Epidermal melanocyte (primary cell): ENCODE results near the gene SLC6A16.
"Not testable (repeated sequence)": the region's sequence is repeated elsewhere in the genome, so short reads cannot be mapped to it uniquely, and the experiment has no call there.

Experiments used
- DNase-seq: peaks from one replicate; pipeline ENCODE4 v3.0.0; 2011; ENCODE audit warnings: low spot score; ENCODE audit not compliant: insufficient read length

SLC6A16 gene

GRCh38 chr19:49324801-49325576 lies at the start of gene SLC6A16:
TSS of gene SLC6A16 (minus strand) at chr19:49325191. CDS start at chr19:49311347, 13,844 bp downstream.
- no peak for DNase-seq

DNA sequence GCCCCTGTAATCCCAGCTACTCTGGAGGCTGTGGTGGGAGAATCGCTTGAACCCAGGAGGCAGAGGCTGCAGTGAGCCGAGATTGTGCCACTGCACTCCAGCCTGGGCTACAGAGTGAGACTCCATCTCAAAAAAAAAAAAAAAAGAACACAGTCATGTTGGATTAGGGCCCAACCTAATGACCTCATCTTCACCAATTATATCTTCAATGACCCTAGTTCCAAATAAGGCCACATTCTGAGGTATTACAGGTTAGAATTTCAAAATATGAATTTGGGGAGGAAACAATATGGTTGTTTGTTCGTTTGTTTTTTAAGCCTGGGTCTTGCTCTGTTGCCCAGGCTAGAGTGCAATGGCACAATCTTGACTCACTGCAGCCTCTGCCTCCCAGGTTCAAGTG lies 48.2 kb upstream of the SLC6A16 start:
- DNase-seq: not testable (repeated sequence)

- DNase-seq: no peak
Measured at GRCh38 chr19:49371184-49371583, 46.2 kb upstream of the SLC6A16 start.

DNA sequence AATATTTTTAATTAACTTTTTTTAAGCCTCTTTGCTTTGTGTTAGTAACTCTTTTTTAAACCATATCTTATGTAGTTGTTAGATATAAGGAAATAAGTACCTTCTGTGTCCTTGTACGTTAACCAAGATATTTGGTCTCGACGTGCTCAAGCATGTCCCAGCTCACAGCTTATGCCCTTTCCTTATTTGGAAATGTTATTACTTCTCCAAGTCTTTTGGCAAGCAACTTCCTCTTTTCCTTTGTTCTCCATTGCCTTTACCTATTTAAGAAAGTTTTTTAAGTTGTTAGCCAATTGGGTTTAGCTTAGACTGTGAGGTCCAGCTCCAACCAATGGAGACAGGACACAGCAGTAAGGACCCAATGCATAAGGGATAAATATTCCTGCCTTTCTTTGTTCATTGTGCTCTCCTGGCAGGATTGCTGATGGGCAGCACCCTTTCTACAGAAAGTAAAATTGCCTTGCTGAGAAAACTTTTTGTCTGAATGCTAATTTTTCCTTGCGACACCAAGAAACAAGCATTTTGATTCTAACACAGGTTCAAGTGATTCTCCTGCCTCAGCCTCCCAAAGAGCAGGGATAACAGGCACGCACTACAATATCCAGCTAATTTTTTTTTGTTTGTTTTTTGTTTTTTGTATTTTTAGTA lies 43.8 kb upstream of the SLC6A16 start:
- no peak for DNase-seq

- no peak for DNase-seq
Measured at GRCh38 chr19:49366110-49366509, 41.1 kb upstream of the SLC6A16 start.

GRCh38 chr19:49364083-49364737 lies 39.2 kb upstream of the SLC6A16 start:
- no peak for DNase-seq

DNA sequence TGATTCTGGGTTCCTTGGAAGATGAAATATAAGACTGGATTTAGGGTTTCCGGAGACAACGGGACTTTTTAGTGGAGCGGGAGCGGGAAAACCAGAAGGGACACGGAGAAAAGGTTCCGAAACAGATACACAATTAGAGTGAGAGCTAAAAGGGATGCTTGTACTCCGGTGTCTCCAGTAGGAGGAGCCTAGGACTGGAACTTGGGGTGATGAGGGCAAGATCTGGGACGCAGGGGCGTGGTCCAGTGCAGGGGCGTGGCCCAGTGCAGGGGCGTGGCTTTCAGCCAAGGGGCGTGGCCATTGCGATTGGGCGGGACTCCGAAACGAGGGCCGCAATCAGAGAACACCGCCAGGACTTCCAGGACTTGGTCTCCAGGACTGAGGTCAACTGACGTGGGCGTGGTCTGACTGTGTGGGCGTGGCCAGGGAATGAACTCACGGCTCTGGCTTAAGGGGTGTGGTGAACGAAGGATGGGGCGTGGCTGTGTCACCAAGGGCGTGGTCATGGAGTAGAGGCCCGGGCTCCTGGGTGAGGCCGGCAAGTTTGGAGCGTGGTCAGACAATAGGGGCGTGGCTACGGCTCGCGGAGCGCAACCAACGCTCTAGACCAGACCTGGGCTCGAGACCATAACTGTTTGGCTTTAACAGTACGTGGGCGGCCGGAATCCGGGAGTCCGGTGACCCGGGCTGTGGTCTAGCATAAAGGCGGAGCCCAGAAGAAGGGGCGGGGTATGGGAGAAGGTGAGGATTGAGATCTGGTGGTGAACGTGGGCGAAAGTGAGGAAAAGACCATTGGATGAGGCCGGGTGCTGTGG lies 38.5 kb upstream of the SLC6A16 start, which contains the start of gene DKKL1:
Gene DKKL1 (plus strand): TSS at position 610 of the 815 bp plus-strand sequence. CDS start 122 bp downstream, at position 732.
- peak; percentile 95 for DNase-seq

DNA sequence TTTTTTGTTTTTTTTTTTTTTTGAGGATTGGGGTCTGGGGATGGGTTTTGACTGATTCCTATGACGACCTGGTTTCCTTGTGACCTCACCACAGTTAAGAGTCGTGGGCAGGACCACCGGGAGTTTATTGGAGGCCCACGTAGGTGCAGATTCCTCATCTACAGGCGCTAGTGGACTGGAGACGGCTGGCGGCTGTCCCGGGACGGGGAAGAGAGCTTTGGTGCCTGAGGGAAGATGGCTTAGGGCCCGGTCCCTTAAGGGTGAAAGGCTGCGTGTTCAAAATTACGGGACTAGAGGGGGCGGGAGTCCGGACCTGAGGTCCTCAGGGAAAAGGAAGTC lies 37.9 kb upstream of the SLC6A16 start:
- DNase-seq: no peak

DNA sequence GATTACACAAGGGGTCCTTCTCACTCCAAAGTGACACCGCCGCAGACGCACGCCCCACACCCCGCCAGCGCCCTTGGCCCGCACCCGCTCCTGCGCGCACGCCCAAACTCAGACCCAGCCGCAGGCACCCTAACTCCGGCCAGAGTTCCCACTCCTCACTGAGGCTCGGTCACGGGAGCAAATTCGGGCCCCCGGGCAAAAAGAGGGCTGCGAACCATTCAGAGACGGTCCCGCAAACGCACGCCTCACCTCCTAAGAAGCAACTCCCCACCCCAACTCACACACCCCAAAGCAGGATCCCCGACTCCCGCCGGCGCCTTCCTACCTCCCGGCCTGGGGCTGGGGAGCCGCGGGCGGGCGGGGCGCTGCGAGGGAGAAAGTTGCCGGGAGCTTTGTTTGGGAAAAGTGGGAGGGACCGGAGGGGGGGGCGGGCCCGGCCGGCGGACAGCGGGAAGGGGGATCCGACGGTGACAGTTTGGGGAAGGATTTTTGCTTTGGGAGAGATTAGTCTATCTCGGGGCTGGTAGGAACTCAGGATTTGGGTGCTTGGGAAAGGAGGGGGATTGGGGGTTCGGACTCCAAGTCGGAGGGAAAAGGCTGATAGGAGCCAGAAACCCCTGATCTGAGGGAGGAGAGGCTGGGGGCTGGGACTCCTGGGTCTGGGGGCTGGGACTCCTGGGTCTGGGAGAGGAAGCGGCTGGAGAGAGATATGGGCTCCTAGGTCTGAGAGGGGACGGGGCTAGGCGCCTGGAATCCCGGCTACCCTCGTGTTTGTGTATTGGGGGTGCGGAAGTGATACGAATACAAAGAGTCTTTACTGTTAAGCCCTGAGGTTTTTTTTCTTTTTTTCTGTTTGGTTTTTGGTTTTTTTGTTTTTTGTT lies 37.3 kb upstream of the SLC6A16 start, which contains the start of gene TEAD2:
Gene TEAD2 (minus strand): TSS at position 369 of the 881 bp plus-strand sequence. CDS start 2,341 bp downstream, outside the sequence.
- DNase-seq: peak; percentile 67

DNA sequence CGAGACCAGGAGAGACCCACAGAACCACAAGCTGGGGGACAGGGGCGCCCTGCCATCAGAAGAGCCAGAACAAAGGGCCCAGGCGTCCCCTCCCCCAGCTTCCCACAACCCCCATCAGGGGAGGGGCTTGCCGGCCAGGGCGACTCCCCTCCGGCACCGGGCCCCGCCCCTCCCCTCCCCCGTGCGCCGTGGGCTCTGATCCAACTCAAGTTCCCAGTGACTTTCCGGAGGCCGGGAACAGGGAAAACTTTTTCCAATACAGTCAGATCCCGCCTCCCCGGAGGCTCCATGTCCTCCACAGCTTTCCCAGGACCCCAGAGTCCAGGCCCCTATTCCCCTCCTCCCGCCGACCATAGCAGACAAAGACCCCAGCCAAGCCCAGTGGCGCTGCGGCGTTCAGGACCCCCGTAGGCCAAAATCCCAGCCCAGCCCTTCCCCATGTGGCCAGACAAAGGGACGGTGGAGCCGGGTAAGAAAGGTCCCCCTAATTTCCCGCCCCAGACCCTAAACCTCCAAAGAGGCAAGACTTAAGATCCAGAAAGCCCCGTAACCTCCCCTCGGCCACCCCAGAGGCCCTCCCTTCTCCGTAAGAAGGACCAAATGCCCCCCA lies 36.6 kb upstream of the SLC6A16 start:
- DNase-seq: peak; percentile 84

DNA sequence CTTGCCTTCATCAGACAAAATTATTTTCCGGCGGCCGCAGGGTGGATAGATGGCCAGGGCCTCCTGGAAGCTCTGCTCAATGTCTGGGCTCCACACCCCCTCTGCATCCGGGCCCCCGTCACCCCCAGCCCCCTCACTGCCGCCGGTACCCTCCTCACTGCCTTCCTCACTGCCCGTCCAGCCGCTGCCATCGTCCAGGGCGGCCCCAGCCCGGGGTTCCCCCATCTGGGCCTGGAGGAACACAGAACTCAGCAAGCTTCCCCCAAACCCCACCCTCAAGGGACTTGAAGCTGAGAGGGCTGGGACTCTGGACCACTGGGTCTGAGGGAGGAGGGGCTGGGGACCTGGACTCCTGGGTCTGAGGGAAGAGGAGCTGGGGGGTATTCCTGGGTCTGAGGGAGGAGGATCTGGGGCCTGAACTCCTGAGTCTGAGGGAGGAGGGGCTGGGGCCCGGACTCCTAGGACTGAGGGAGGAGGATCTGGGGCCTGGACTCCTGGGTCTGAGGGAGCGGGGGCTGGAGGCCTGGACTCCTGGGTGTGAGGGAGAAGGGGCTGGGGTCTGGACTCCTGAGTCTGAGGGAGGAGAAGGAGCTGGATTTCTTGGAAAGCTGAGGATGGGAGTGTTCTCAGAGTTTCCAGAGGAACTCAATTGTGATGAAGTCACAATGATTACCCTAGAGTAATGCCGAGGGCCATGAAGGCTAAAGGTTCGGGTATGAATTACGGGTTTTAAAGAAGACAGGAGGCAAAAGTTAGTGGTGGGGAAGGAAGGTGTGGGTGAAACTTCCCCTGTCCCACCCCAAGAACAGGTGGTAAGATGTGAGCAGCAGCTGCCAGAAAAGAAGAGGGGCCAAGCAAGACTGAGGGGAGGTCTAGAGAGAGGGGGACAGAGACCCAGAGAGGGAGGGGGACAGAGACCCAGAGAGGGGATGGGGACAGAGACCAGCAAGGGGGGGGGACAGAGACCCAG lies 35.1 kb upstream of the SLC6A16 start:
- DNase-seq: no peak

DNA sequence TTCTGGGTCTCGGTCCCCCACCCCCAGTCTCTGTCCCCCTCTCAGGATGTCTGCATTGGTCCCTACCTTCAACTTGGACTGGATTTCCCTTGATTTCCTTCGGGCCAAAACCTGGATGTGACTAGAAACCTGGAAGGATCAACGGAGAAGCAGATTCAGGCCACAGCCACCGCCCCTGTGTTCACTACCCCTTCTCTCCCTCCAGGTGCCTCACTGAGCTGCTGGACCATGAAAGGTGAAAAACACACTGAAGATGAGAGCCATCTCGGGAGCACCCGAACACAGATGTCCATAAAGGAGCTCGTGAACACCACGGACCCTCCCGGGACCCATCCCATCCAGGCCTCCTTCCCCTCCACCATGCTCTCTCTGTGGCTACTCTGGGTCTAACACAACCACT lies 32.2 kb upstream of the SLC6A16 start:
- DNase-seq: no peak

- no peak for DNase-seq
Measured at GRCh38 chr19:49356382-49356781, 31.4 kb upstream of the SLC6A16 start.

GRCh38 chr19:49355909-49356353 lies 30.9 kb upstream of the SLC6A16 start:
- DNase-seq: no peak

DNA sequence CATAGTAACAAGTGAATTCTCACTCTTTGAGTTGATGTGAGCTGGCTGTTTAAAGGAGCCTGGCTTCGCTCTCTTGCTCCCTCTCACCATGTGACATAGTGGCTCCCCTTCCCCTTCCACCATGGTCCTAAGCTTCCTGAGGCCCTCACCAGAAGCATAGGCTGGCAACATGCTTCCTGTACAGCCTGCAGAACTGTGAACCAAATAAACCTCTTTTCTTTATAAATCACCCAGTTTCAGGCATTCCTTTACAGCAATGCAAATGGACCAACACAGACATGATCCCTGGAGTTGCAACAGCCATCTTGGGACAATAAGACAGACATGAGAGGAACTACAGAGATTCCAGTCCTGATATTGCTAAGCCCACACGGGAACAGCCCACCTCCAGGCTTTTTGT lies 24.6 kb upstream of the SLC6A16 start:
- DNase-seq: no peak

DNA sequence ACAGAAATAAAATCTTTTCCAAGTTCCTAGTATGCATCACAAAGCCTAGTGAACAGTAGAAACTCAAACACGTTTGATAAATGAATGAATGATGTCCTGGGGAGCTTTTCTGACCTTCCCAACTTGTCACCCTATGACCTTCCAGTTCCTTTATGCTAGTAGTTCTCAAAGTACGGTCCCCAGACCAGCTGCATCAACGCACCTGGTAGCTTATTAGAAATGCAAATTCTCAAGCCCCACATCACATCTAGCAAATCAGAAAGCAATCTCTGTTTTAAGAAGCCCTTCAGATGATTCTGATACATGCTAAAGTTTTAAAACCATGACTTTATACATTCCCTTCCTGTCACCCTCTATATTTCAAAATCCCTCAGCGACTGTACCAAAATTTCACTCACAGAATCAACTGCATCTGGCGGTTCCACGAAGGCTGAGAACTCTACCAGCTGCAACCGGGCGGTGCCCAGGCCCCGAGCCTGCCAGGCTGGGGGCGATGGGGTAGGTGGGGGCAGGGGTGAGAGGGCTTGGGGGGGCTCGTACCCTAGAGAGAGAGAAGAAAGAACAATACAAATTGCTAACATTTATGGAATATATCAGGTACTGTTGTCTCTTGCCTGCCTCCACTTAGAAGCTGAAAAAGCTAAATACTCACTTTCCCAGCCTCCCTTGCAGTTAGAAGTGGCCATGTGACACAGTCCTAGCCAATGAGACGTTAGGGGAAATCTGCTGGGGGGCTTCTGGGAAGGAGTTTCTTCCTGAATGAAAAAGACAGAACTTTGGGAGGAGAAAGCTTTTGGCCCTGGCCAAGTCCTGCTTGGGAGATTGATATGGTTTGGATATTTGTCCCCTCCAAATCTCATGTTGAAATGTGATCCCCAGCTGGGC lies 23.6 kb upstream of the SLC6A16 start:
- no peak for DNase-seq

DNA sequence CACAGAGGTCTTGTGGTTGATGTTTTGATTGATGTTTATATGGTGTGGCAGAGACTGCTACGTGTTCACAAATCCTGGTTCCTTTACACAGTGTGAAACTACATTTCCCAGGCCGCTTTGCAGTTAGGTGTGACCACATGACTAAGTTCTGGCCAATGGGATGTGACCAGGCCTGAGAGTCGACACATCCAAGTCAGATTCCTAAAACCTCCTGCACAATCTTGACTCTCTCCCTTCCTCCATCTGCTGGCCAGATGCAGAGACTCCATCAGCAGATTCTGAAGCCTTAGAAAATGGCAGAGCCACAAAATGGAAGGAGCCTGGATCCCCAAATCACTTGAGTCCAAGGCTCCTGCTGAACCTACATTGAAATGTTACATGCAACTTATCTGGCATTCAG lies 22.8 kb upstream of the SLC6A16 start:
- peak; percentile 78 for DNase-seq

DNA sequence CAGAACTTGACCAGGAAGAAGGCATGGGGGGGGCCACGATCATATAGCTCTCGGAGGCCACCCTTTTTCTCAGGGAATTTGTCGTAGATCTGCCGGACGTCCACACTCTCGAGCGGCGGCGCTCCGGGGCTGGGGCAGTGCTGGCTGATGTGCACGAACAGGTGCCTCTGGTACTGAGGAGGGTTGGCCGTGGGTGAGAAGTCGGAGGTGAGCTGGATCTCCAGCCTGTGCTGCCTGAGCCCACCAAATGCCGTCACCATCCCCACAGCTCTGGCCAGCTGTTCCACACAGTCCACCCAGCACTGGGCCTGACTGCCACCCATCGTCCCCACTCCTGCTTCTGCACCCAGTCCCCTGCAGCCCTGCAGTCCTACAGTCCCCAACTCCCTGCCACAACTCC lies 22.2 kb upstream of the SLC6A16 start:
- no peak for DNase-seq
